ENCODE data around the gene UVRAG. TPM values are rescaled to one million over a fixed set of nuclear protein-coding genes. Genes with fewer than 3 reads are reported as not detected.

UVRAG gene
- total and polyA plus RNA-seq, 2 of the 4 experiments (the other 2 are of a cell fraction): 5.6 to 10.9 TPM

GRCh38 chr11:75968021-75968625 lies 153.1 kb downstream of the UVRAG start:
- Histone ChIP-seq H3K18ac (ENCODE audit: low read depth, low read length) (peak overlapping the region; percentile 64; the same call in 1 of the 2 replicates), H2BK120ac (ENCODE audit: low read depth, low read length) (peak overlapping the region; percentile 39; the same call in 1 of the 2 replicates), H2BK5ac (ENCODE audit: low read depth, low read length, poor library complexity, severe bottlenecking) (peak overlapping the region; percentile 24), H3K9me3 (ENCODE audit: control insufficient read depth, insufficient read depth, low read length) (no peaks in the 10 kb centered on the region), H3K79me1 (ENCODE audit: low read depth in 1 of 2, low read length in 2 of 2) (peaks cover 9 to 12% of the 10 kb centered on the region in 2 experiments), H2AK9ac (replicated peaks; ENCODE audit: low read depth, low read length, poor library complexity) (no peak overlapping the region), H2BK15ac (ENCODE audit: low read depth, low read length) (no peak overlapping the region), H3K56ac (ENCODE audit: extremely low read depth, insufficient read depth, low read length) (no peak overlapping the region), H3K27ac (ENCODE audit: insufficient read depth, low read length) (no peak overlapping the region), H2AFZ (replicated peaks; ENCODE audit: low read length, poor library complexity) (no peak overlapping the region), H3K27me3 (ENCODE audit: control insufficient read depth, insufficient read depth, low read length) (no peaks in the 10 kb centered on the region), H3K9ac (ENCODE audit: low read depth, low read length) (no peak overlapping the region), H4K8ac (ENCODE audit: low read depth in 2 of 2, low read length in 2 of 2) (no peak overlapping the region), H4K20me1 (ENCODE audit: insufficient read depth, low read length) (0 out of 2 replicates have a peak, but pooled peaks cover 5% of the 10 kb centered on the region), H3K4ac (ENCODE audit: low read depth, low read length) (0 out of 2 replicates have a peak overlapping the region, but pooled peaks have one; percentile 13), H3K4me1 (ENCODE audit: control insufficient read depth, insufficient read depth, low read length) (peaks cover 10% of the 10 kb centered on the region), H2BK20ac (ENCODE audit: low read depth, low read length) (peak overlapping the region; percentile 89), H3K23ac (ENCODE audit: low read depth, low read length) (no peak overlapping the region), H3K36me3 (ENCODE audit: control insufficient read depth, insufficient read depth, low read length) (no peaks in the 10 kb centered on the region), H4K91ac (ENCODE audit: insufficient read depth, low read depth, low read length) (no peak overlapping the region), H2AK5ac (ENCODE audit: low read depth, low read length) (no peak overlapping the region), H3K4me2 (ENCODE audit: low read depth, low read length) (peak overlapping the region; percentile 53), H3K4me3 (ENCODE audit: insufficient read depth, low read depth, low read length) (no peak overlapping the region), H3K9me1 (ENCODE audit: insufficient read depth, low read length) (peaks cover 6% of the 10 kb centered on the region; the same call in 1 of the 2 replicates), H3K14ac (replicated peaks; ENCODE audit: low read depth, low read length) (no peak overlapping the region), H4K5ac (ENCODE audit: low read depth, low read length) (no peak overlapping the region)
- dilution Hi-C loops (cut with HindIII; ENCODE audit: low sequenced_read_pairs, unreplicated experiment) (no loop called here), intact Hi-C loops (cut with micrococcal nuclease) (loop anchor here (5.0 kb wide), 1 partner anchor 36 kb away; no protein-coding TSS in a partner anchor), in situ Hi-C loops (cut with MboI; ENCODE audit: low sequenced_read_pairs) (no loop called here)
- 0 out of 2 replicates have a peak, but pooled peaks have one; percentile 19 for ATAC-seq (ENCODE audit: low read depth)
- BruUV-seq (replicated peaks): no TSS peak
- DNase-seq: peak; percentile 45
- CTCF ChIA-PET: no interaction called here
- WGBS, 2 experiments (ENCODE audit: extremely low coverage in 2 of 2, insufficient read length in 1 of 2): no CpG with 5 or more reads among the region's 2 CpGs
- TF ChIP-seq MAFK (IDR thresholded peaks at IDR 0.05; ENCODE audit: low read depth, low read length): no peak
- TF ChIP-seq CHD1 (IDR thresholded peaks at IDR 0.05; ENCODE audit: low read depth, low read length): no peak
- no peak for TF ChIP-seq RFX5 (IDR thresholded peaks at IDR 0.05; ENCODE audit: low read depth, low read length)
- no peak for TF ChIP-seq RAD21 (IDR thresholded peaks at IDR 0.05; ENCODE audit: low read length)
- TF ChIP-seq SMC3 (IDR thresholded peaks at IDR 0.05; ENCODE audit: low read depth, low read length): no peak
- no peak for TF ChIP-seq MXI1 (IDR thresholded peaks at IDR 0.05; ENCODE audit: borderline replicate concordance, low read depth, low read length)
- TF ChIP-seq RCOR1 (IDR thresholded peaks at IDR 0.05; ENCODE audit: insufficient replicate concordance, low read length): no peak
- TF ChIP-seq BHLHE40 (IDR thresholded peaks at IDR 0.05; ENCODE audit: low read depth, low read length): no peak
- no peak for TF ChIP-seq ELK1 (IDR thresholded peaks at IDR 0.05; ENCODE audit: borderline replicate concordance, low read depth, low read length)
- TF ChIP-seq, protein P1, sequence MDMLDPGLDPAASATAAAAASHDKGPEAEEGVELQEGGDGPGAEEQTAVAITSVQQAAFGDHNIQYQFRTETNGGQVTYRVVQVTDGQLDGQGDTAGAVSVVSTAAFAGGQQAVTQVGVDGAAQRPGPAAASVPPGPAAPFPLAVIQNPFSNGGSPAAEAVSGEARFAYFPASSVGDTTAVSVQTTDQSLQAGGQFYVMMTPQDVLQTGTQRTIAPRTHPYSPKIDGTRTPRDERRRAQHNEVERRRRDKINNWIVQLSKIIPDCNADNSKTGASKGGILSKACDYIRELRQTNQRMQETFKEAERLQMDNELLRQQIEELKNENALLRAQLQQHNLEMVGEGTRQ (IDR thresholded peaks at IDR 0.05; ENCODE audit: low read depth, low read length): no peak
- TF ChIP-seq CEBPB (IDR thresholded peaks at IDR 0.05; ENCODE audit: low read depth, low read length): no peak
- TF ChIP-seq NFE2L2 (IDR thresholded peaks at IDR 0.05; ENCODE audit: low read depth, low read length): no peak
- TF ChIP-seq CTCF (conservative IDR thresholded peaks at IDR 0.05; ENCODE audit: low read depth, low read length): no peak
- TF ChIP-seq MAZ (IDR thresholded peaks at IDR 0.05; ENCODE audit: borderline replicate concordance, low read depth, low read length): no peak
- TF ChIP-seq POLR2A (IDR thresholded peaks at IDR 0.05; ENCODE audit: low read depth, low read length): no peak
- no peak for TF ChIP-seq FOS (IDR thresholded peaks at IDR 0.05; ENCODE audit: low read depth, low read length)
- POLR2A ChIA-PET (ENCODE audit: unreplicated experiment): no interaction called here

All from IMR-90 (cell line).